Vagina (tissue), 2 donors: ENCODE measurements around the gene TTC23. TPM values are rescaled to one million over a fixed set of nuclear protein-coding genes. Genes with fewer than 3 reads are reported as not detected.

Experiments
- DNase-seq, 2 donors: peaks; one replicate each; pipeline ENCODE4 v3.0.0-alpha.2; 2017; ENCODE audit errors: extremely low spot score in 2 of 2
- H3K27ac ChIP-seq: fragments of 200-600 bp; sonication (generic); one replicate; pipeline ENCODE4 v1.5.1; 2019
- H3K27me3 ChIP-seq: fragments of 200-600 bp; sonication (generic); one replicate; pipeline ENCODE4 v1.5.1; 2019
- H3K36me3 ChIP-seq, 2 donors: fragments of 200-600 bp; sonication (generic); one replicate each; pipeline ENCODE4 v1.5.1; 2017 to 2019
- H3K4me1 ChIP-seq: fragments of 200-600 bp; sonication (generic); one replicate; pipeline ENCODE4 v1.5.1; 2019
- H3K4me3 ChIP-seq, 2 donors: fragments of 200-600 bp; sonication (generic); 1 replicate in 1 of 2; 2 replicates in 1 of 2; pipeline ENCODE4 v1.5.1; 2016 to 2019
- H3K9me3 ChIP-seq: fragments of 200-600 bp; sonication (generic); one replicate; pipeline ENCODE4 v1.5.1; 2019
- CTCF ChIP-seq, 3 experiments: fragments of 450-650 bp in 2 of 3; fragments of 200-600 bp in 1 of 3; sonication (generic) in 1 of 3; IDR thresholded peaks; one replicate each; pipeline ENCODE4 v1.5.1; 2017 to 2019; ENCODE audit warnings: antibody characterized with exemption in 3 of 3, mild to moderate bottlenecking in 2 of 3, moderate library complexity in 2 of 3
- POLR2A ChIP-seq, 2 donors: fragments of 450-650 bp; IDR thresholded peaks; one replicate each; pipeline ENCODE4 v1.6.1; 2017; ENCODE audit warnings: antibody characterized with exemption in 2 of 2, mild to moderate bottlenecking in 2 of 2, moderate library complexity in 2 of 2
- POLR2AphosphoS5 ChIP-seq, 2 donors: sonication (generic); formaldehyde crosslinking; IDR thresholded peaks; one replicate each; pipeline ENCODE4 v1.9.0; 2017; ENCODE audit warnings: antibody characterized with exemption in 2 of 2, mild to moderate bottlenecking in 2 of 2, low read depth in 1 of 2; ENCODE audit not compliant: insufficient read depth in 1 of 2
- intact Hi-C: fragments of 100-400 bp; cut with DNase I; formaldehyde crosslinking; loops from one replicate; pipeline ENCODE4 v1.15.1; 2023
- total RNA-seq: library from RNA; depleted of rRNA; stranded (reverse); fragments of >200 nt; gene quantifications from one replicate; pipeline ENCODE4 v1.2.3, GENCODE V29; 2016

The TTC23 gene
- total RNA-seq, 1 donor from 2014 or later, result 64.1 TPM

GRCh38 chr15:99118801-99119546 is 130.4 kb downstream of the TTC23 start:
- Histone ChIP-seq H3K27ac (no peak overlapping the region), H3K4me1 (peaks cover 22% of the 10 kb centered on the region), H3K4me3 (no peak overlapping the region), H3K36me3 (peaks cover 0 to 6% of the 10 kb centered on the region in 2 donors), H3K27me3 (no peaks in the 10 kb centered on the region), H3K9me3 (no peaks in the 10 kb centered on the region)
- TF ChIP-seq CTCF (IDR thresholded peaks at IDR 0.05) (no peak), POLR2AphosphoS5 (IDR thresholded peaks at IDR 0.05; ENCODE audit: insufficient read depth in 1 of 2, low read depth in 1 of 2) (peak in 1 of 2 donors; percentile 22)
- intact Hi-C loops, result no loop called here
- no peak for DNase-seq

GRCh38 chr15:99118258-99118632 is 131.1 kb downstream of the TTC23 start:
- DNase-seq, result no peak

GRCh38 chr15:99117563-99118257 is 131.7 kb downstream of the TTC23 start:
- no peak overlapping the region for H3K4me3 ChIP-seq
- H3K9me3 ChIP-seq, result no peaks in the 10 kb centered on the region
- intact Hi-C loops, result no loop called here
- TF ChIP-seq POLR2AphosphoS5 (IDR thresholded peaks at IDR 0.05; ENCODE audit: insufficient read depth in 1 of 2, low read depth in 1 of 2) (peak in 1 of 2 donors; percentile 18), POLR2A (IDR thresholded peaks at IDR 0.05) (no peak)
- no peak overlapping the region for H3K27ac ChIP-seq
- DNase-seq, result no peak
- H3K36me3 ChIP-seq, result peaks cover 0 to 6% of the 10 kb centered on the region in 2 donors
- peaks cover 9% of the 10 kb centered on the region for H3K4me1 ChIP-seq
- H3K27me3 ChIP-seq, result no peaks in the 10 kb centered on the region

More at GRCh38 chr15:99118258-99118632, 131.1 kb downstream of the TTC23 start:
- H3K4me3 ChIP-seq, result no peak overlapping the region
- no peaks in the 10 kb centered on the region for H3K9me3 ChIP-seq
- H3K27me3 ChIP-seq, result no peaks in the 10 kb centered on the region
- intact Hi-C loops, result no loop called here
- H3K4me1 ChIP-seq, result peaks cover 15% of the 10 kb centered on the region
- no peak for TF ChIP-seq POLR2A (IDR thresholded peaks at IDR 0.05)
- TF ChIP-seq CTCF (IDR thresholded peaks at IDR 0.05), result no peak
- H3K27ac ChIP-seq, result no peak overlapping the region
- peaks cover 0 to 6% of the 10 kb centered on the region in 2 donors for H3K36me3 ChIP-seq

- TF ChIP-seq POLR2AphosphoS5 (IDR thresholded peaks at IDR 0.05; ENCODE audit: insufficient read depth in 1 of 2, low read depth in 1 of 2), result no peak
- TF ChIP-seq POLR2A (IDR thresholded peaks at IDR 0.05), result no peak
- no peak for TF ChIP-seq CTCF (IDR thresholded peaks at IDR 0.05)
- Histone ChIP-seq H3K27ac (no peak overlapping the region), H3K4me3 (no peak overlapping the region), H3K9me3 (no peaks in the 10 kb centered on the region), H3K4me1 (peaks cover 3% of the 10 kb centered on the region), H3K27me3 (no peaks in the 10 kb centered on the region), H3K36me3 (peaks cover 0 to 6% of the 10 kb centered on the region in 2 donors)
- DNase-seq, result no peak
- intact Hi-C loops, result no loop called here
Observed at GRCh38 chr15:99117111-99117510, 132.3 kb downstream of the TTC23 start.

GRCh38 chr15:99115300-99116215 is 133.8 kb downstream of the TTC23 start:
- Histone ChIP-seq H3K4me1 (peaks cover 9% of the 10 kb centered on the region), H3K27me3 (no peaks in the 10 kb centered on the region), H3K9me3 (no peaks in the 10 kb centered on the region), H3K27ac (no peak overlapping the region), H3K4me3 (no peak overlapping the region), H3K36me3 (peaks cover 0 to 6% of the 10 kb centered on the region in 2 donors)
- no peak for DNase-seq
- intact Hi-C loops, result no loop called here
- TF ChIP-seq POLR2A (IDR thresholded peaks at IDR 0.05), result no peak
- no peak for TF ChIP-seq CTCF (IDR thresholded peaks at IDR 0.05)
- TF ChIP-seq POLR2AphosphoS5 (IDR thresholded peaks at IDR 0.05; ENCODE audit: insufficient read depth in 1 of 2, low read depth in 1 of 2), result no peak
